Measurements from ENCODE around the gene PSMA7.

Gene PSMA7

DNA sequence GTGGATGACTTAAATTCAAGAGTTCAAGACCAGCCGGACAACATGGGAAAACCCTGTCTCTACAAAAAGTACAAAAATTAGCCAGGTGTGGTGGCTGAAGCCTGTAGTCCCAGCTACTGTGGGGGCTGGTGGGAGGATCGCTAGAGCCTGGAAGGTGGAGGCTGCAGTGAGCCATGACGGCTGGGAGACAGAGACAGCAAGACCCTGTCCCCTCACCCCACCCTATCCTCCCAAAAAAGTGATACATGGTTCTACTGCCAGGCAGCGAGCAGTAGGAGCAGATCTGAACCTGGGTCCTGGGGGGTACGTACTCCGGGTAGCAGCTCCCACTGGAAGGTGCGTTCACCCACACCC, 2.2 kb downstream of the PSMA7 start:
- no peak overlapping the region for H3K4me3 ChIP-seq (ENCODE audit: low read depth, low read length)
- DNase-seq (ENCODE audit: low read depth): no peak

- no peak for DNase-seq (ENCODE audit: low read depth)
- no peak overlapping the region for H3K4me3 ChIP-seq (ENCODE audit: low read depth, low read length)
These were observed 3.6 kb downstream of the PSMA7 start for GRCh38 chr20:62139636-62140035.

- no peak overlapping the region for H3K4me3 ChIP-seq (ENCODE audit: low read depth, low read length)
- no peak for DNase-seq (ENCODE audit: low read depth)
These were observed 4.3 kb downstream of the PSMA7 start for GRCh38 chr20:62138912-62139311.

GRCh38 chr20:62138204-62138543, 5.0 kb downstream of the PSMA7 start:
- H3K4me3 ChIP-seq (ENCODE audit: low read depth, low read length): no peak overlapping the region
- DNase-seq (ENCODE audit: low read depth): no peak

DNA sequence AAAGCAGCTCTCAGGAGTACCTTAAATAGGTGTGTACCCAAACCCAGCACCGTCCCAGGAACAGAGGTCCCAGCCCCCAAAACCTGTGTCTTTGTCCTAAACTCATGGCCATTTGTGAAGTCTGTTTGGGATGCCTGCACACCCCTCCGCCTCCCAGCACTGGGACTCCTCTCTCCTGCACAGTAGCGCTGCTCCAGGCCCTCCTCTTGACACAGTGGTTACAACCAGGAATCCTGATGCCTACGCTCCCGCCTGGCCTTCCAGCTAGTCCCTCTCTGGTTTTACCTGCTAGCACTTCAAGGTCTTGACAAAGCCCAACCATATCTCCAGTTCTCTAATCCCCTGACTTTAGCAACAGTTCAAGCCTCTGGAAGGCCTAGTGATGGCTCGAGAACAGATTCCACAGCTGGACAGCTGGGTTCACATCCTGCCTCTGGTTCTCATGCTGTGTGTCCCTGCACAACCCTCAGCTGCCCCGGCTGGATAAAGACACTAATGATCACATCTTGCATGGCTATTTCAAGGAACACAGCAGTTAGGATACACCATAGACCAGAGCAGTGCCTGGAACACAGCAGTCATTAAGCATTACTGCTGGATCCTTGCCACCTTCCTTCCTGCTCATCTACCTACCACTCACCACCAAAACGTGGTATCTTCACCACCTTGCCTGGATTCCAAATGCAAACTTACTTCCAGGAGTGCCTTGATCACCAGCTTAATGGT, 5.6 kb downstream of the PSMA7 start:
- H3K4me3 ChIP-seq (ENCODE audit: low read depth, low read length): no peak overlapping the region
- DNase-seq (ENCODE audit: low read depth): no peak

DNA sequence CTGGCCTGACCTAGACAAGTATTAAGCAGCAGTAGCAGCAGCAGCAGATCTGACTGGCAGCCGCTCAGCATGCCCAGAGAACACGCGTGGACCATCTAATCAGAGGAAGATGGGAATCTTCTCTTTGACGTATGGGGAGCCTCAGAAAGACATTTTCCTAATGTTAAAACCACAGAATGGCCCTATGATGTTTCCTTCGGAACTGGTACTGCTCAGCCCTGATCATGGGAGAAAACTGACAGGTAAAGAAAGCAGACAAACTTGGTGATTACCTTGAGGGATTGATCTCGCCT, 6.2 kb downstream of the PSMA7 start:
- H3K4me3 ChIP-seq (ENCODE audit: low read depth, low read length): no peak overlapping the region
- no peak for DNase-seq (ENCODE audit: low read depth)

DNA sequence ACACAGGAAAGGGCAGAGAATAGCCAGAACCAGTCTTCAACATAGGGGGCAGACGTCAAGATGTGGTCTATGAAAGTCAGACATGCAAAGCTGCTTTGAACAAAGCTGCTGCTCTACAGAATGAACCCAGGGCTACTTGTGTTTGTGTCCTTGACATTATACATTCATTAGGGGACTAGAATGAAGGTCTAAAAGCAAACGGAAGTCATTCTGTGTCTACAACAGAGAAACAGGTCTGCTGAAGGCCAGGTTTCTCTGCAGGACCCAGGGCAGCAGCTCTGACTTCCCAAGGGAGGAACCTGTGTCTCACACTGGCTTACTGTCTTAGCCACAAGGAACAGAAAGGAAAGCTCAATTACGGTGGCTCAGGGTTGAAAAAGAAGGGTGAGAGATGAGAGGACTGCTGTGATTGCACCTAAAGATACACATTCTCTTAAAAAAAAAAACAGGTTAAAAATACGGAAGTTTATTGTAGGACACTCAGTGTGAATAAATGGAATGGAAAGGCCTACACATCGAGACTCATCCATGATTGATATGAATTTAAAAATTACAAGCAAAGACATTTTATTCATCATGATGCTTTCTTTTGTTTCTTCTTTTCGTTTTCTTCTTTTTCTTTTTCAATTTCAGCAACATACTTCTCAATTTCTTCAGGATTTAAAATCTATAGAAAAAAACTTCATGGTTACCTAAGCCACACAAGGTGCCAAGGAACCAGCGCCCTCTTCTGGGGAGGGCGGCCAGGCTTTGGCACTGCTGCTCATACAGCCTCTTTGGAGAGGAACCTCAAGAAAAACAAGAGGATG, 6.7 kb downstream of the PSMA7 start:
- no peak for DNase-seq (ENCODE audit: low read depth)
- no peak overlapping the region for H3K4me3 ChIP-seq (ENCODE audit: low read depth, low read length)

DNA sequence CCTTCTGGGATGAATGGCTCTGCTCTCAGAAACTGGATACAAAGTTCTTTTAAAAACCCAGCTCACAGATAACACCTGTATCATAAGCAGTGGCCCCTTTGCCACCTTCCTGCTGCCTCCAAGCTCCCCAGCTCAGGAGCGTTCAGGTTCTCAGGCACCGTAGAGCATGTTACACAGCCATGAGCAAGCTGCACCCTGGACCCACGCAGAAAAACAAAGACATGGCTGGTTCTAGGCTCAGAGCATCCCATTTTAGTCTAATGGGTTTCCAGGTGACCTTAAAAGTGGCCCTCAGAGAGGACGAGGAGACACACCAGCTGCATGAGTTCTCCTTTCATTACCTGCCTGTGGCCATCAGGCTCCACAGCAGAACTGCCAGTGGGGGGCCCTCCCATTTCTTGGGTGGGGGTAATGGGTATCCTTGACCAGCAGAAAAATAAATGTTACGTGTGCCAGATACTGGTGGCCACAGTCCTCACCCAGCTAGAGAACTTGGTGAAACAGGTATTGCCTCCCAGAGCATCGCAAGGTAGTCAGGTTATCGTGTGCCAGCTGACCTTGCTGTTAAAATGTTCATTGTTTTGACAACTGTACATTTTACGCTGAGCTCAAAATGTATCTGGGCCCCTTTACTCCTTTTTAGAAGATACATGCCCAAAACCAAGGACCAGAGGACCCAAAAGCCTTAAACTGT, 7.5 kb downstream of the PSMA7 start:
- no peak overlapping the region for H3K4me3 ChIP-seq (ENCODE audit: low read depth, low read length)
- DNase-seq (ENCODE audit: low read depth): no peak

GRCh38 chr20:62134735-62135231, 8.4 kb downstream of the PSMA7 start:
- DNase-seq (ENCODE audit: low read depth): no peak
- H3K4me3 ChIP-seq (ENCODE audit: low read depth, low read length): no peak overlapping the region

GRCh38 chr20:62133864-62134263, 9.3 kb downstream of the PSMA7 start:
- DNase-seq (ENCODE audit: low read depth): no peak
- H3K4me3 ChIP-seq (ENCODE audit: low read depth, low read length): no peak overlapping the region

- no peak for DNase-seq (ENCODE audit: low read depth)
- no peak overlapping the region for H3K4me3 ChIP-seq (ENCODE audit: low read depth, low read length)
These were observed 9.9 kb downstream of the PSMA7 start for GRCh38 chr20:62133051-62133845.

DNA sequence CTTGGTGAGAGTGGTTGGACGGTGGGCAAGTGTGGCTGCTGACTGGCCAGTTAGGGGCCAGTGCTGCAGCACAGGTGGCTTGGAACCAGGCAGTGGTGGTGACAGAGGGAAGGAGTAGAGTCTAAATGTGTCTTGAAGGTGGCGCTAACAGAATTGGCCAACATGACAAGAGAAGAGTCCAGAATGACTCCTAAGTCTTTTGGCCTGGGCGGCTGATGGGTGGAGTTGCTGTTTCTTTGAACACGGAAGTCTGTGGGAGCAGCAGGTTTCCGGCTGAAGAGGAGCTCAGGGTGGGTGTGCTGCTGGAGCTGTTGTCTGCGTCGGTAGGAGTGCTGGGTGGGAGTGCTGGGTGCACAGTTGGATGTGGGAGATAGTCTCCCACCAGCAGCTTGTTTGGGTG, 10.8 kb downstream of the PSMA7 start:
- H3K4me3 ChIP-seq (ENCODE audit: low read depth, low read length): no peak overlapping the region
- DNase-seq (ENCODE audit: low read depth): no peak

- no peak overlapping the region for H3K4me3 ChIP-seq (ENCODE audit: low read depth, low read length)
- no peak for DNase-seq (ENCODE audit: low read depth)
These were observed 11.5 kb downstream of the PSMA7 start for GRCh38 chr20:62131560-62132320.

GRCh38 chr20:62129731-62130531, 13.3 kb downstream of the PSMA7 start:
- DNase-seq (ENCODE audit: low read depth): no peak
- H3K4me3 ChIP-seq (ENCODE audit: low read depth, low read length): no peak overlapping the region

DNA sequence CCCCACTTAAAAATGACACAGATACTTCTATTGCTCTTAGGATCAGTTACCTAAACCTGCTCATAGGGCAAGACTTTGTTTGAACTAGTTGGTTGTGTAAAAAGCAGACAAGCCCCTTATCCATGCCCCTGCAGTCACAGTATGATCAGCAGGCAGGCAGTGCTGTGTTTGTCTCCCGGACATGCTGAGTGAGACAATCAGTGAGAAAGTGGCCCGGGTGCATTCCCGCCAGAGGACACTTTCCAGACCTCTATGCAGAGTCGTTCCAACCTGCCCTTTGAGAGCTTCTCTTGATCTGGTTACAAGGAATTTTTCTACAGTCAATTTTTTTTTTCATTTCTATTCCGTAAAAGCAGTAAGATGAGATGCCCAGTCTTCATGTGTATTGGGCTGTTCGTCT, 14.7 kb downstream of the PSMA7 start:
- no peak for DNase-seq (ENCODE audit: low read depth)
- H3K4me3 ChIP-seq (ENCODE audit: low read depth, low read length): no peak overlapping the region

DNA sequence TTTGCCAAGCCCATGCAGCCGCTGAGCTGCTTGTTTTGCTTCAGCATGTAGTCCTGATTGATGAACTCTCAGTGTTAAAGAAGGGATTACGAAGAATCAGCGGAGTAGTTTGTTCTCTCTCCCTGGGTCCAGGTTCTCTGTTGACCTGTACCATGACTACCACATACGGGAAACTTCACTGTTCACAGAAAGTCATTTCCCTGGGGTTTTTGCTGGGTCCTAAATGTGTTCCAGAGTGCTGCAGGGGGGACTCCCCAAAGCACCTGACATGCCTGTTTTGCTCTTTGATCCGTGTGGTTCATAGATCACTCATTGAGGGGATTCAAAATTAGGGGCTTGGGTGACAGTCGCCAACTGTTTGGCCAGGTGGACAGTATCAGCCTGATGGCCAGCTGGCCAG, 15.4 kb downstream of the PSMA7 start:
- no peak overlapping the region for H3K4me3 ChIP-seq (ENCODE audit: low read depth, low read length)
- DNase-seq (ENCODE audit: low read depth): no peak

GRCh38 chr20:62126141-62126540, 17.1 kb downstream of the PSMA7 start:
- no peak overlapping the region for H3K4me3 ChIP-seq (ENCODE audit: low read depth, low read length)
- DNase-seq (ENCODE audit: low read depth): no peak

GRCh38 chr20:62123450-62124118, 19.6 kb downstream of the PSMA7 start:
- DNase-seq (ENCODE audit: low read depth): no peak
- H3K4me3 ChIP-seq (ENCODE audit: low read depth, low read length): peak overlapping the region; percentile 64
